Measurements from ENCODE around the gene SCTR.
A peak's percentile ranks its signal among the peaks of the same experiment; 100 is the strongest.

SCTR gene

GRCh38 chr2:119518401-119519056, 5.8 kb downstream of the SCTR start:
- DNase-seq (ENCODE audit: insufficient read length, low spot score) (no peak), FAIRE-seq (no peak)
- TF ChIP-seq POU2F2 (IDR thresholded peaks at IDR 0.05; ENCODE audit: low read depth, low read length) = no peak
- TF ChIP-seq POLR2AphosphoS5 (IDR thresholded peaks at IDR 0.05; ENCODE audit: low read depth, low read length) = no peak
- TF ChIP-seq TAF1 (IDR thresholded peaks at IDR 0.05; ENCODE audit: low read depth, low read length) = no peak
- TF ChIP-seq SPI1 (IDR thresholded peaks at IDR 0.05; ENCODE audit: low read depth, low read length) = no peak
- no peak for TF ChIP-seq POLR2A (IDR thresholded peaks at IDR 0.05; ENCODE audit: low read depth, low read length)
- TF ChIP-seq PAX5 (IDR thresholded peaks at IDR 0.05; ENCODE audit: insufficient read depth, low read length, severe bottlenecking) = no peak

GRCh38 chr2:119517433-119517832, 6.8 kb downstream of the SCTR start:
- peak; percentile 86 for FAIRE-seq
- peak; percentile 60 for DNase-seq (ENCODE audit: insufficient read length, low spot score)
- TF ChIP-seq TAF1 (IDR thresholded peaks at IDR 0.05; ENCODE audit: low read depth, low read length) (no peak), PAX5 (IDR thresholded peaks at IDR 0.05; ENCODE audit: insufficient read depth, low read length, severe bottlenecking) (no peak)

- DNase-seq (ENCODE audit: insufficient read length, low spot score) (no peak), FAIRE-seq (no peak)
- TF ChIP-seq PAX5 (IDR thresholded peaks at IDR 0.05; ENCODE audit: insufficient read depth, low read length, severe bottlenecking) = no peak
- no peak for TF ChIP-seq POLR2A (IDR thresholded peaks at IDR 0.05; ENCODE audit: low read depth, low read length)
- TF ChIP-seq TAF1 (IDR thresholded peaks at IDR 0.05; ENCODE audit: low read depth, low read length) = no peak
- TF ChIP-seq POLR2AphosphoS5 (IDR thresholded peaks at IDR 0.05; ENCODE audit: low read depth, low read length) = no peak
- TF ChIP-seq POU2F2 (IDR thresholded peaks at IDR 0.05; ENCODE audit: low read depth, low read length) = no peak
- TF ChIP-seq SPI1 (IDR thresholded peaks at IDR 0.05; ENCODE audit: low read depth, low read length) = no peak
Measured at GRCh38 chr2:119516121-119516520, 8.2 kb downstream of the SCTR start.

GRCh38 chr2:119513832-119514231, 10.5 kb downstream of the SCTR start:
- FAIRE-seq (no peak), DNase-seq (ENCODE audit: insufficient read length, low spot score) (no peak)
- TF ChIP-seq TAF1 (IDR thresholded peaks at IDR 0.05; ENCODE audit: low read depth, low read length) = no peak
- no peak for TF ChIP-seq SPI1 (IDR thresholded peaks at IDR 0.05; ENCODE audit: low read depth, low read length)
- TF ChIP-seq POLR2A (IDR thresholded peaks at IDR 0.05; ENCODE audit: low read depth, low read length) = no peak
- no peak for TF ChIP-seq POLR2AphosphoS5 (IDR thresholded peaks at IDR 0.05; ENCODE audit: low read depth, low read length)
- TF ChIP-seq PAX5 (IDR thresholded peaks at IDR 0.05; ENCODE audit: insufficient read depth, low read length, severe bottlenecking) = no peak
- TF ChIP-seq POU2F2 (IDR thresholded peaks at IDR 0.05; ENCODE audit: low read depth, low read length) = no peak

- no peak for TF ChIP-seq SPI1 (IDR thresholded peaks at IDR 0.05; ENCODE audit: low read depth, low read length)
- no peak for TF ChIP-seq POLR2A (IDR thresholded peaks at IDR 0.05; ENCODE audit: low read depth, low read length)
- TF ChIP-seq POU2F2 (IDR thresholded peaks at IDR 0.05; ENCODE audit: low read depth, low read length) = no peak
- TF ChIP-seq POLR2AphosphoS5 (IDR thresholded peaks at IDR 0.05; ENCODE audit: low read depth, low read length) = no peak
- no peak for TF ChIP-seq TAF1 (IDR thresholded peaks at IDR 0.05; ENCODE audit: low read depth, low read length)
- TF ChIP-seq PAX5 (IDR thresholded peaks at IDR 0.05; ENCODE audit: insufficient read depth, low read length, severe bottlenecking) = no peak
- no peak for FAIRE-seq
- no peak for DNase-seq (ENCODE audit: insufficient read length, low spot score)
Measured at GRCh38 chr2:119512946-119513345, 11.3 kb downstream of the SCTR start.

GRCh38 chr2:119511989-119512388, 12.3 kb downstream of the SCTR start:
- DNase-seq (ENCODE audit: insufficient read length, low spot score) = no peak
- FAIRE-seq = no peak
- TF ChIP-seq POLR2A (IDR thresholded peaks at IDR 0.05; ENCODE audit: low read depth, low read length) (no peak), TAF1 (IDR thresholded peaks at IDR 0.05; ENCODE audit: low read depth, low read length) (no peak), POLR2AphosphoS5 (IDR thresholded peaks at IDR 0.05; ENCODE audit: low read depth, low read length) (no peak), POU2F2 (IDR thresholded peaks at IDR 0.05; ENCODE audit: low read depth, low read length) (no peak), PAX5 (IDR thresholded peaks at IDR 0.05; ENCODE audit: insufficient read depth, low read length, severe bottlenecking) (no peak)

- FAIRE-seq = no peak
- no peak for TF ChIP-seq POLR2A (IDR thresholded peaks at IDR 0.05; ENCODE audit: low read depth, low read length)
- TF ChIP-seq POU2F2 (IDR thresholded peaks at IDR 0.05; ENCODE audit: low read depth, low read length) = no peak
- no peak for TF ChIP-seq SPI1 (IDR thresholded peaks at IDR 0.05; ENCODE audit: low read depth, low read length)
- TF ChIP-seq PAX5 (IDR thresholded peaks at IDR 0.05; ENCODE audit: insufficient read depth, low read length, severe bottlenecking) = no peak
- TF ChIP-seq POLR2AphosphoS5 (IDR thresholded peaks at IDR 0.05; ENCODE audit: low read depth, low read length) = no peak
- no peak for TF ChIP-seq TAF1 (IDR thresholded peaks at IDR 0.05; ENCODE audit: low read depth, low read length)
- no peak for DNase-seq (ENCODE audit: insufficient read length, low spot score)
Measured at GRCh38 chr2:119508756-119509155, 15.5 kb downstream of the SCTR start.

- DNase-seq (ENCODE audit: insufficient read length, low spot score) (no peak), FAIRE-seq (no peak)
- TF ChIP-seq POLR2A (IDR thresholded peaks at IDR 0.05; ENCODE audit: low read depth, low read length) = no peak
- TF ChIP-seq SPI1 (IDR thresholded peaks at IDR 0.05; ENCODE audit: low read depth, low read length) = no peak
- no peak for TF ChIP-seq TAF1 (IDR thresholded peaks at IDR 0.05; ENCODE audit: low read depth, low read length)
- TF ChIP-seq POU2F2 (IDR thresholded peaks at IDR 0.05; ENCODE audit: low read depth, low read length) = no peak
- no peak for TF ChIP-seq POLR2AphosphoS5 (IDR thresholded peaks at IDR 0.05; ENCODE audit: low read depth, low read length)
- TF ChIP-seq PAX5 (IDR thresholded peaks at IDR 0.05; ENCODE audit: insufficient read depth, low read length, severe bottlenecking) = no peak
Measured at GRCh38 chr2:119496682-119497081, 27.6 kb downstream of the SCTR start.

GRCh38 chr2:119495948-119496347, 28.3 kb downstream of the SCTR start:
- no peak for FAIRE-seq
- no peak for DNase-seq (ENCODE audit: insufficient read length, low spot score)
- TF ChIP-seq TAF1 (IDR thresholded peaks at IDR 0.05; ENCODE audit: low read depth, low read length) (no peak), POLR2AphosphoS5 (IDR thresholded peaks at IDR 0.05; ENCODE audit: low read depth, low read length) (no peak), SPI1 (IDR thresholded peaks at IDR 0.05; ENCODE audit: low read depth, low read length) (no peak), PAX5 (IDR thresholded peaks at IDR 0.05; ENCODE audit: insufficient read depth, low read length, severe bottlenecking) (no peak), POLR2A (IDR thresholded peaks at IDR 0.05; ENCODE audit: low read depth, low read length) (no peak), POU2F2 (IDR thresholded peaks at IDR 0.05; ENCODE audit: low read depth, low read length) (no peak)
